K562 (cell line): ENCODE measurements around the gene B4GALT5. TPM values are rescaled to one million over a fixed set of nuclear protein-coding genes. Genes with fewer than 3 reads are reported as not detected.
"Not testable (repeated sequence)": the region's sequence is repeated elsewhere in the genome, so short reads cannot be mapped to it uniquely, and the experiment has no call there.

Experiments
- ATAC-seq: fragments of 200-7000 bp; cut with Tn5 transposase; 3 replicates; pipeline ENCODE4 v1.9.1; 2020; ENCODE audit warnings: moderate library complexity
- BruUV-seq: library from RNA; stranded (reverse); fragments of 400-500 nt; replicated peaks from 2 replicates; lab custom pipeline; 2021; lab: Mats Ljungman, UMichigan
- CTCF ChIA-PET: fragments of 300-600 bp; formaldehyde crosslinking; extraction: SDS; loops from one replicate; lab custom pipeline; 2021; ENCODE audit warnings: low intra/inter-chr PET ratio; lab: Yijun Ruan, JAX
- POLR2A ChIA-PET: fragments of 300-600, 350-650 bp; sonication (Branson Sonifier 250); formaldehyde crosslinking; extraction: SDS; loops from one replicate; lab custom pipeline; 2021; ENCODE audit warnings: antibody characterized with exemption, inconsistent platforms; lab: Yijun Ruan, JAX
- DNase-seq, 4 experiments: peaks; one replicate each; pipeline versions ENCODE4 v3.0.0 to v3.0.0-alpha.2; 2011 to 2018; ENCODE audit warnings: low spot score in 3 of 4, mixed read lengths in 3 of 4; ENCODE audit errors: extremely low read depth in 1 of 4
- FAIRE-seq: peaks from 2 replicates; lab custom pipeline; 2011; peaks lifted over from hg19 to GRCh38; lab: Jason Lieb, UNC
- H2AFZ ChIP-seq: 2 replicates; pipeline ENCODE4 v1.6.0; 2011; ENCODE audit warnings: low read depth, low read length, control low read depth, inconsistent platforms
- H3K27ac ChIP-seq: fragments of 200-600 bp; 3 replicates; pipeline ENCODE4 v1.8.0; 2011; ENCODE audit warnings: low read depth, mild to moderate bottlenecking, control low read depth, inconsistent platforms, low read length, moderate library complexity, mixed read lengths; ENCODE audit errors: extremely low read depth
- H3K27me3 ChIP-seq, 2 experiments: fragments of 300-600 bp in 1 of 2; 2 replicates in 1 of 2; 3 replicates in 1 of 2; pipeline versions ENCODE4 v1.6.0 to v1.8.0; 2011; ENCODE audit warnings: inconsistent platforms in 2 of 2, low read length in 2 of 2, mild to moderate bottlenecking in 1 of 2, mixed read lengths in 1 of 2, moderate library complexity in 1 of 2; ENCODE audit not compliant: control insufficient read depth in 2 of 2, insufficient read depth in 2 of 2
- H3K36me3 ChIP-seq: fragments of 300-600 bp; 3 replicates; pipeline ENCODE4 v1.8.0; 2011; ENCODE audit warnings: mild to moderate bottlenecking, low read length, inconsistent platforms; ENCODE audit not compliant: control insufficient read depth, insufficient read depth
- H3K4me1 ChIP-seq, 2 experiments: fragments of 200-600 bp in 1 of 2; replicated peaks in 1 of 2; 2 replicates in 1 of 2; 3 replicates in 1 of 2; pipeline versions ENCODE4 v1.5.1 to v1.8.0; 2011; ENCODE audit warnings: inconsistent platforms in 2 of 2, low read length in 2 of 2, mild to moderate bottlenecking in 1 of 2, mixed read lengths in 1 of 2, moderate library complexity in 1 of 2; ENCODE audit not compliant: control insufficient read depth in 2 of 2, insufficient read depth in 2 of 2
- H3K4me2 ChIP-seq: 2 replicates; pipeline ENCODE4 v1.6.1; 2011; ENCODE audit warnings: low read length, control low read depth, inconsistent platforms, mixed read lengths; ENCODE audit not compliant: insufficient read depth
- H3K4me3 ChIP-seq: fragments of 200-600 bp; sonication (generic), shearing (Covaris generic); 2 replicates; pipeline ENCODE4 v1.5.1; 2016; ENCODE audit warnings: control low read depth, inconsistent platforms
- H3K79me2 ChIP-seq: fragments of 200-600 bp; 3 replicates; pipeline ENCODE4 v1.8.0; 2011; ENCODE audit warnings: low read length, inconsistent platforms; ENCODE audit not compliant: control insufficient read depth, insufficient read depth
- H3K9ac ChIP-seq, 2 experiments: 2 replicates each; pipeline versions ENCODE4 v1.6.0 to v1.6.1; 2011; ENCODE audit warnings: low read depth in 2 of 2, low read length in 2 of 2, control low read depth in 1 of 2, inconsistent platforms in 1 of 2, mild to moderate bottlenecking in 1 of 2, mixed read lengths in 1 of 2; ENCODE audit not compliant: insufficient read depth in 1 of 2
- H3K9me1 ChIP-seq: one replicate; pipeline ENCODE4 v1.6.0; 2011; ENCODE audit warnings: inconsistent platforms, mild to moderate bottlenecking, low read length, moderate library complexity; ENCODE audit not compliant: control insufficient read depth, insufficient read depth
- H3K9me3 ChIP-seq: replicated peaks from 2 replicates; pipeline ENCODE4 v1.5.1; 2011; ENCODE audit warnings: low read depth, low read length, inconsistent platforms; ENCODE audit not compliant: control insufficient read depth, insufficient read depth
- H4K20me1 ChIP-seq: replicated peaks from 2 replicates; pipeline ENCODE4 v1.6.1; 2011; ENCODE audit warnings: low read length, inconsistent platforms, mixed read lengths; ENCODE audit not compliant: control insufficient read depth, insufficient read depth
- ATF1 ChIP-seq, 2 experiments: fragments of 450-650 bp in 1 of 2; IDR thresholded peaks; 2 replicates each; pipeline ENCODE4 v1.6.1; 2016; ENCODE audit warnings: missing compliant biosample characterization in 1 of 2, missing genetic modification characterization in 1 of 2
- BCOR ChIP-seq: fragments of 450-650 bp; IDR thresholded peaks from 2 replicates; pipeline ENCODE4 v1.6.1; 2016
- ELF4 ChIP-seq: fragments of 450-650 bp; formaldehyde crosslinking; IDR thresholded peaks from 2 replicates; pipeline ENCODE4 v1.4.0; 2022; ENCODE audit warnings: missing genetic modification characterization
- HDAC2 ChIP-seq: fragments of 450-650 bp; IDR thresholded peaks from 2 replicates; pipeline ENCODE4 v1.6.1; 2016; ENCODE audit warnings: mild to moderate bottlenecking
- HDGF ChIP-seq: fragments of 450-650 bp; IDR thresholded peaks from 2 replicates; pipeline ENCODE4 v1.6.1; 2016
- L3MBTL2 ChIP-seq: fragments of 450-650 bp; IDR thresholded peaks from 2 replicates; pipeline ENCODE4 v1.6.1; 2016; ENCODE audit warnings: mild to moderate bottlenecking, moderate library complexity
- MAZ ChIP-seq, 2 experiments: fragments of 450-650 bp in 1 of 2; sonication (generic) in 1 of 2; formaldehyde crosslinking; IDR thresholded peaks in 1 of 2; conservative IDR thresholded peaks in 1 of 2; 2 replicates each; pipeline versions ENCODE4 v1.4.0 to v1.5.0; 2020; ENCODE audit warnings: mild to moderate bottlenecking in 1 of 2, missing genetic modification reagents in 1 of 2
- NRF1 ChIP-seq, 2 experiments: fragments of 450-650 bp; IDR thresholded peaks in 1 of 2; conservative IDR thresholded peaks in 1 of 2; 2 replicates each; pipeline ENCODE4 v1.6.1; 2014; ENCODE audit warnings: mild to moderate bottlenecking in 2 of 2
- SMAD4 ChIP-seq: fragments of 250-450 bp; sonication (Bioruptor Pico); conservative IDR thresholded peaks from 2 replicates; pipeline ENCODE4 v1.8.0; 2021; ENCODE audit warnings: inconsistent platforms, mild to moderate bottlenecking, moderate library complexity
- SOX6 ChIP-seq: fragments of 450-650 bp; IDR thresholded peaks from 2 replicates; pipeline ENCODE4 v1.6.1; 2014; ENCODE audit warnings: mild to moderate bottlenecking
- WGBS: fragments of 100-300 bp; shearing (Covaris generic); methylation state at CpG from one replicate; pipeline ENCODE4 v1.1.6; 2016; ENCODE audit warnings: low coverage, mixed read lengths; ENCODE audit not compliant: insufficient coverage; ENCODE audit errors: missing lambda C conversion rate; 5-methylcytosine and 5-hydroxymethylcytosine counted together
- in situ Hi-C: fragments of 300-500 bp; cut with MboI; formaldehyde crosslinking; loops from 4 replicates; pipeline ENCODE4 v1.15.0; 2018; ENCODE audit warnings: inconsistent platforms, mixed read lengths
- intact Hi-C: fragments of 100-400 bp; cut with micrococcal nuclease; formaldehyde crosslinking; loops from 2 replicates; pipeline ENCODE4 v1.14.2; 2022
- polyA plus RNA-seq, 8 experiments: library from polyadenylated mRNA; depleted of rRNA in 4 of 8; stranded (reverse) in 5 of 8; unstranded in 3 of 8; fragments of >200 nt; fragmentation: Nextera tagmentation in 2 of 8; fragmentation: Illumina TruSeq in 1 of 8; extraction: Ambion mirVana in 2 of 8; extraction: Trizol in 1 of 8; gene quantifications; 2 replicates each; pipeline versions ENCODE4 v1.2.1 to v1.2.3, GENCODE V29; 2011 to 2014; ENCODE audit warnings: inconsistent platforms in 1 of 8, missing spikeins in 1 of 8
- total RNA-seq, 7 experiments: library from RNA; depleted of rRNA in 6 of 7; stranded (reverse); fragments of >200 nt in 6 of 7; fragmentation: Illumina TruSeq in 2 of 7; extraction: Trizol in 2 of 7; gene quantifications; 2 replicates each; pipeline versions ENCODE4 v1.2.1 to v1.2.3, GENCODE V29; 2011 to 2021; ENCODE audit warnings: low replicate concordance in 1 of 7
- TF ChIP-seq, protein P1 (sequence below): fragments of 450-650 bp; IDR thresholded peaks from 2 replicates; pipeline ENCODE4 v1.7.1; 2018; ENCODE audit warnings: mild to moderate bottlenecking, low read depth; ENCODE audit not compliant: partially characterized antibody
- TF ChIP-seq, protein P2 (sequence below): fragments of 450-650 bp; IDR thresholded peaks from 2 replicates; pipeline ENCODE4 v1.6.1; 2016; ENCODE audit warnings: borderline replicate concordance

Gene B4GALT5
- total and polyA plus RNA-seq, 9 of the 15 experiments (the other 6 are each of a cell fraction or from before 2014, with no cell fraction given) = 8.5 to 32.6 (median 23.4) TPM

DNA sequence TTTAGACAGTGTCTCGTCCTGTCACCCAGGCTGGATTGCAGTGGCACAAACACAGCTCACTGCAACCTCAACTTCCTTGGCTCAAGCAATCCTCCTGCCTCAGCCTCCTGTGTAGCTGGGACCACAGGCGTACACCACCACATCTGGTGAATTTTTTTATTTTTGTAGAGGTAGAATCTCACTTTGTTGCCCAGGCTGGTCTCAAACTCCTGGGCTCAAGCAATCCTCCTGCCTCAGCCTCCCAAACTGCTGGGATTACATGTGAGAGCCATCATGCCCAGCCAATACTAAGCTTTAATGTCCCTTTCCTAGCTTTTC, 44.8 kb downstream of the B4GALT5 start:
- BruUV-seq; FAIRE-seq; H3K4me3 ChIP-seq; H2AFZ ChIP-seq; H3K27me3 ChIP-seq; H3K9me1 ChIP-seq; DNase-seq; CTCF ChIA-PET; ATAC-seq; H3K9me3 ChIP-seq; in situ Hi-C loops; intact Hi-C loops; H3K36me3 ChIP-seq; H4K20me1 ChIP-seq; TF ChIP-seq ATF1 (CRISPR knock-in tag; IDR thresholded peaks at IDR 0.05): not testable (repeated sequence)
- POLR2A ChIA-PET = interaction anchor here (0.6 to 3.3 kb wide), 6 partner anchors 11 to 108 kb away, joined by 3 to 13 read pairs (median 3); no protein-coding TSS in a partner anchor
- TF ChIP-seq ELF4 (CRISPR knock-in tag) (0 out of 2 replicates have a peak, but pooled peaks have one; percentile 1), SMAD4 (CRISPR knock-in tag) (0 out of 2 replicates have a peak, but pooled peaks have one; percentile 28), MAZ (CRISPR knock-in tag; conservative IDR thresholded peaks at IDR 0.05 in 1 of 2, IDR thresholded peaks at IDR 0.05 in 1 of 2) (0 out of 4 replicates have a peak, but pooled peaks of 1 of the 2 experiments have one; percentile 29), L3MBTL2 (0 out of 2 replicates have a peak, but pooled peaks have one; percentile 42), NRF1 (conservative IDR thresholded peaks at IDR 0.05 in 1 of 2, IDR thresholded peaks at IDR 0.05 in 1 of 2) (peak in 1 of 2 experiments; percentile 38; a peak in 1 of 4 replicates), ATF1 (tag; IDR thresholded peaks at IDR 0.05) (0 out of 2 replicates have a peak, but pooled peaks have one; percentile 37), HDAC2 (0 out of 2 replicates have a peak, but pooled peaks have one; percentile 5), SOX6 (0 out of 2 replicates have a peak, but pooled peaks have one; percentile 0), BCOR (peak; percentile 32; the same call in 1 of the 2 replicates), HDGF (0 out of 2 replicates have a peak, but pooled peaks have one; percentile 61)
- TF ChIP-seq, protein P1, sequence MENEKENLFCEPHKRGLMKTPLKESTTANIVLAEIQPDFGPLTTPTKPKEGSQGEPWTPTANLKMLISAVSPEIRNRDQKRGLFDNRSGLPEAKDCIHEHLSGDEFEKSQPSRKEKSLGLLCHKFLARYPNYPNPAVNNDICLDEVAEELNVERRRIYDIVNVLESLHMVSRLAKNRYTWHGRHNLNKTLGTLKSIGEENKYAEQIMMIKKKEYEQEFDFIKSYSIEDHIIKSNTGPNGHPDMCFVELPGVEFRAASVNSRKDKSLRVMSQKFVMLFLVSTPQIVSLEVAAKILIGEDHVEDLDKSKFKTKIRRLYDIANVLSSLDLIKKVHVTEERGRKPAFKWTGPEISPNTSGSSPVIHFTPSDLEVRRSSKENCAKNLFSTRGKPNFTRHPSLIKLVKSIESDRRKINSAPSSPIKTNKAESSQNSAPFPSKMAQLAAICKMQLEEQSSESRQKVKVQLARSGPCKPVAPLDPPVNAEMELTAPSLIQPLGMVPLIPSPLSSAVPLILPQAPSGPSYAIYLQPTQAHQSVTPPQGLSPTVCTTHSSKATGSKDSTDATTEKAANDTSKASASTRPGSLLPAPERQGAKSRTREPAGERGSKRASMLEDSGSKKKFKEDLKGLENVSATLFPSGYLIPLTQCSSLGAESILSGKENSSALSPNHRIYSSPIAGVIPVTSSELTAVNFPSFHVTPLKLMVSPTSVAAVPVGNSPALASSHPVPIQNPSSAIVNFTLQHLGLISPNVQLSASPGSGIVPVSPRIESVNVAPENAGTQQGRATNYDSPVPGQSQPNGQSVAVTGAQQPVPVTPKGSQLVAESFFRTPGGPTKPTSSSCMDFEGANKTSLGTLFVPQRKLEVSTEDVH = peak; percentile 2
- TF ChIP-seq, protein P2, sequence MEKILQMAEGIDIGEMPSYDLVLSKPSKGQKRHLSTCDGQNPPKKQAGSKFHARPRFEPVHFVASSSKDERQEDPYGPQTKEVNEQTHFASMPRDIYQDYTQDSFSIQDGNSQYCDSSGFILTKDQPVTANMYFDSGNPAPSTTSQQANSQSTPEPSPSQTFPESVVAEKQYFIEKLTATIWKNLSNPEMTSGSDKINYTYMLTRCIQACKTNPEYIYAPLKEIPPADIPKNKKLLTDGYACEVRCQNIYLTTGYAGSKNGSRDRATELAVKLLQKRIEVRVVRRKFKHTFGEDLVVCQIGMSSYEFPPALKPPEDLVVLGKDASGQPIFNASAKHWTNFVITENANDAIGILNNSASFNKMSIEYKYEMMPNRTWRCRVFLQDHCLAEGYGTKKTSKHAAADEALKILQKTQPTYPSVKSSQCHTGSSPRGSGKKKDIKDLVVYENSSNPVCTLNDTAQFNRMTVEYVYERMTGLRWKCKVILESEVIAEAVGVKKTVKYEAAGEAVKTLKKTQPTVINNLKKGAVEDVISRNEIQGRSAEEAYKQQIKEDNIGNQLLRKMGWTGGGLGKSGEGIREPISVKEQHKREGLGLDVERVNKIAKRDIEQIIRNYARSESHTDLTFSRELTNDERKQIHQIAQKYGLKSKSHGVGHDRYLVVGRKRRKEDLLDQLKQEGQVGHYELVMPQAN = peak; percentile 41; the same call in 1 of the 2 replicates
- Histone ChIP-seq H3K4me1 (peaks cover 11 to 42% of the 10 kb centered on the region in 2 experiments; a peak in 4 of 5 replicates), H3K4me2 (peak overlapping the region; percentile 64), H3K9ac (peak overlapping the region in 1 of 2 experiments; percentile 41; a peak in 1 of 4 replicates), H3K27ac (peak overlapping the region; percentile 24; the same call in 2 of the 3 replicates), H3K79me2 (peaks cover 95% of the 10 kb centered on the region)
- 32% methylated on average over 2 of the region's 2 CpGs for WGBS
